HCT116 (cell line): Measurements from ENCODE around the gene ITSN1.

Experiments used
- ATF3 ChIP-seq: IDR thresholded peaks from 2 replicates; pipeline ENCODE4 v1.6.1; 2012
- POLR2A ChIP-seq: IDR thresholded peaks from 2 replicates; pipeline ENCODE4 v1.7.0; 2011; ENCODE audit warnings: borderline replicate concordance; ENCODE audit not compliant: insufficient read depth, insufficient read length; ENCODE audit errors: extremely low read depth
- SP1 ChIP-seq: IDR thresholded peaks from 2 replicates; pipeline ENCODE4 v1.6.1; 2012; ENCODE audit warnings: low read depth
- TF ChIP-seq, protein P1 (sequence below): IDR thresholded peaks from 2 replicates; pipeline ENCODE4 v1.6.1; 2011; ENCODE audit warnings: mild to moderate bottlenecking, low read length, moderate library complexity; ENCODE audit not compliant: insufficient replicate concordance; ENCODE audit errors: extremely low read depth
- TF ChIP-seq, protein P2 (sequence below), 3 experiments: fragments of 200-600 bp in 1 of 3; sonication (generic) in 1 of 3; IDR thresholded peaks in 2 of 3; conservative IDR thresholded peaks in 1 of 3; 2 replicates each; pipeline ENCODE4 v1.5.1; 2012 to 2017; ENCODE audit warnings: low read depth in 2 of 3, low read length in 2 of 3, antibody characterized with exemption in 1 of 3, borderline replicate concordance in 1 of 3, control low read depth in 1 of 3, mild to moderate bottlenecking in 1 of 3, mixed read lengths in 1 of 3, mixed run types in 1 of 3, moderate library complexity in 1 of 3; ENCODE audit not compliant: insufficient read depth in 1 of 3

- TF ChIP-seq, protein P1, sequence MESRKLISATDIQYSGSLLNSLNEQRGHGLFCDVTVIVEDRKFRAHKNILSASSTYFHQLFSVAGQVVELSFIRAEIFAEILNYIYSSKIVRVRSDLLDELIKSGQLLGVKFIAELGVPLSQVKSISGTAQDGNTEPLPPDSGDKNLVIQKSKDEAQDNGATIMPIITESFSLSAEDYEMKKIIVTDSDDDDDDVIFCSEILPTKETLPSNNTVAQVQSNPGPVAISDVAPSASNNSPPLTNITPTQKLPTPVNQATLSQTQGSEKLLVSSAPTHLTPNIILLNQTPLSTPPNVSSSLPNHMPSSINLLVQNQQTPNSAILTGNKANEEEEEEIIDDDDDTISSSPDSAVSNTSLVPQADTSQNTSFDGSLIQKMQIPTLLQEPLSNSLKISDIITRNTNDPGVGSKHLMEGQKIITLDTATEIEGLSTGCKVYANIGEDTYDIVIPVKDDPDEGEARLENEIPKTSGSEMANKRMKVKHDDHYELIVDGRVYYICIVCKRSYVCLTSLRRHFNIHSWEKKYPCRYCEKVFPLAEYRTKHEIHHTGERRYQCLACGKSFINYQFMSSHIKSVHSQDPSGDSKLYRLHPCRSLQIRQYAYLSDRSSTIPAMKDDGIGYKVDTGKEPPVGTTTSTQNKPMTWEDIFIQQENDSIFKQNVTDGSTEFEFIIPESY, result no peak
- TF ChIP-seq SP1, result no peak
- TF ChIP-seq, protein P2, sequence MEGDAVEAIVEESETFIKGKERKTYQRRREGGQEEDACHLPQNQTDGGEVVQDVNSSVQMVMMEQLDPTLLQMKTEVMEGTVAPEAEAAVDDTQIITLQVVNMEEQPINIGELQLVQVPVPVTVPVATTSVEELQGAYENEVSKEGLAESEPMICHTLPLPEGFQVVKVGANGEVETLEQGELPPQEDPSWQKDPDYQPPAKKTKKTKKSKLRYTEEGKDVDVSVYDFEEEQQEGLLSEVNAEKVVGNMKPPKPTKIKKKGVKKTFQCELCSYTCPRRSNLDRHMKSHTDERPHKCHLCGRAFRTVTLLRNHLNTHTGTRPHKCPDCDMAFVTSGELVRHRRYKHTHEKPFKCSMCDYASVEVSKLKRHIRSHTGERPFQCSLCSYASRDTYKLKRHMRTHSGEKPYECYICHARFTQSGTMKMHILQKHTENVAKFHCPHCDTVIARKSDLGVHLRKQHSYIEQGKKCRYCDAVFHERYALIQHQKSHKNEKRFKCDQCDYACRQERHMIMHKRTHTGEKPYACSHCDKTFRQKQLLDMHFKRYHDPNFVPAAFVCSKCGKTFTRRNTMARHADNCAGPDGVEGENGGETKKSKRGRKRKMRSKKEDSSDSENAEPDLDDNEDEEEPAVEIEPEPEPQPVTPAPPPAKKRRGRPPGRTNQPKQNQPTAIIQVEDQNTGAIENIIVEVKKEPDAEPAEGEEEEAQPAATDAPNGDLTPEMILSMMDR (IDR thresholded peaks at IDR 0.05 in 2 of 3, conservative IDR thresholded peaks at IDR 0.05 in 1 of 3; ENCODE audit: borderline replicate concordance in 1 of 3, insufficient read depth in 1 of 3, low read depth in 2 of 3, low read length in 2 of 3), result no peak
- no peak for TF ChIP-seq ATF3
- no peak for TF ChIP-seq POLR2A
These were observed 254.4 kb downstream of the ITSN1 start for GRCh38 chr21:33896691-33897090.
